ENCODE data around the gene SWSAP1. TPM values are rescaled to one million over a fixed set of nuclear protein-coding genes. Genes with fewer than 3 reads are reported as not detected.

The SWSAP1 gene
- total RNA-seq, 4 donors from 2014 or later: 1.6 to 3.7 (median 2.6) TPM

GRCh38 chr19:11356676-11357550, 17.6 kb upstream of the SWSAP1 start:
- no peaks in the 10 kb centered on the region for H3K27me3 ChIP-seq
- no peaks in the 10 kb centered on the region for H3K9me3 ChIP-seq
- H3K36me3 ChIP-seq: peaks cover 7% of the 10 kb centered on the region
- 83% methylated on average over 9 of the region's 11 CpGs for WGBS
- TF ChIP-seq POLR2A (IDR thresholded peaks at IDR 0.05) (no peak), CTCF (IDR thresholded peaks at IDR 0.05) (no peak), POLR2AphosphoS5 (IDR thresholded peaks at IDR 0.05) (no peak), EP300 (IDR thresholded peaks at IDR 0.05) (no peak)
- DNase-seq (ENCODE audit: low spot score in 2 of 2): no peak
- H3K4me3 ChIP-seq: no peak overlapping the region
- no peak overlapping the region for H3K27ac ChIP-seq
- H3K4me1 ChIP-seq: peaks cover 17% of the 10 kb centered on the region

GRCh38 chr19:11359421-11359820, 15.0 kb upstream of the SWSAP1 start:
- H3K9me3 ChIP-seq: no peaks in the 10 kb centered on the region
- no peak overlapping the region for H3K27ac ChIP-seq
- H3K36me3 ChIP-seq: peaks cover 31% of the 10 kb centered on the region
- peaks cover 17% of the 10 kb centered on the region for H3K4me1 ChIP-seq
- no peak overlapping the region for H3K4me3 ChIP-seq
- WGBS: 79% methylated on average over 11 of the region's 11 CpGs
- H3K27me3 ChIP-seq: no peaks in the 10 kb centered on the region
- no peak for DNase-seq (ENCODE audit: low spot score in 2 of 2)
- TF ChIP-seq CTCF (IDR thresholded peaks at IDR 0.05) (no peak), EP300 (IDR thresholded peaks at IDR 0.05) (no peak), POLR2AphosphoS5 (IDR thresholded peaks at IDR 0.05) (no peak)

- DNase-seq (ENCODE audit: low spot score in 2 of 2): no peak
- Histone ChIP-seq H3K36me3 (peaks cover 47% of the 10 kb centered on the region), H3K27ac (no peak overlapping the region)
Observed at GRCh38 chr19:11361037-11361770, 13.3 kb upstream of the SWSAP1 start.

GRCh38 chr19:11361771-11362731, 12.4 kb upstream of the SWSAP1 start:
- no peak for DNase-seq (ENCODE audit: low spot score in 2 of 2)
- no peaks in the 10 kb centered on the region for H3K27me3 ChIP-seq
- 84% methylated on average over 35 of the region's 35 CpGs for WGBS
- H3K4me1 ChIP-seq: peaks cover 4% of the 10 kb centered on the region
- H3K4me3 ChIP-seq: no peak overlapping the region
- peaks cover 48% of the 10 kb centered on the region for H3K36me3 ChIP-seq
- H3K27ac ChIP-seq: no peak overlapping the region
- H3K9me3 ChIP-seq: no peaks in the 10 kb centered on the region
- no peak for TF ChIP-seq CTCF (IDR thresholded peaks at IDR 0.05)

More at GRCh38 chr19:11361037-11361770, 13.3 kb upstream of the SWSAP1 start:
- H3K4me3 ChIP-seq: no peak overlapping the region
- TF ChIP-seq POLR2AphosphoS5 (IDR thresholded peaks at IDR 0.05) (no peak), POLR2A (IDR thresholded peaks at IDR 0.05) (no peak), EP300 (IDR thresholded peaks at IDR 0.05) (no peak), CTCF (IDR thresholded peaks at IDR 0.05) (no peak)
- peaks cover 9% of the 10 kb centered on the region for H3K4me1 ChIP-seq
- WGBS: 43% methylated on average over 29 of the region's 43 CpGs
- H3K9me3 ChIP-seq: no peaks in the 10 kb centered on the region
- no peaks in the 10 kb centered on the region for H3K27me3 ChIP-seq

Data from suprapubic skin (tissue), 4 donors.